GM06990 (cell line): Measurements from ENCODE around the gene KCNB1.

Experiments used
- DNase-seq: peaks from one replicate; pipeline ENCODE4 v3.0.0-alpha.2; 2011; ENCODE audit not compliant: insufficient read length; ENCODE audit errors: extremely low read depth
- H3K27me3 ChIP-seq: replicated peaks from 2 replicates; pipeline ENCODE4 v1.6.0; 2011; ENCODE audit warnings: low read length; ENCODE audit not compliant: control insufficient read depth, insufficient read depth
- H3K36me3 ChIP-seq: 2 replicates; pipeline ENCODE4 v1.5.1; 2011; ENCODE audit warnings: low read length; ENCODE audit not compliant: control insufficient read depth, insufficient read depth
- H3K4me3 ChIP-seq: replicated peaks from 2 replicates; pipeline ENCODE4 v1.5.1; 2011; ENCODE audit warnings: low read depth, mild to moderate bottlenecking, control low read depth, low read length
- CTCF ChIP-seq: IDR thresholded peaks from 2 replicates; pipeline ENCODE4 v1.5.1; 2011; ENCODE audit warnings: low read length, control low read depth, mild to moderate bottlenecking, inconsistent platforms; ENCODE audit not compliant: insufficient read depth, poor library complexity, severe bottlenecking

KCNB1 gene

GRCh38 chr20:49446808-49447207 lies 35.7 kb downstream of the KCNB1 start:
- H3K4me3 ChIP-seq: no peak overlapping the region
- no peak for TF ChIP-seq CTCF
- no peaks in the 10 kb centered on the region for H3K36me3 ChIP-seq
- DNase-seq: no peak
- no peaks in the 10 kb centered on the region; the same call in 1 of the 2 replicates for H3K27me3 ChIP-seq

- no peak for DNase-seq
- Histone ChIP-seq H3K27me3 (no peaks in the 10 kb centered on the region), H3K4me3 (no peak overlapping the region), H3K36me3 (no peaks in the 10 kb centered on the region)
- TF ChIP-seq CTCF: no peak
Observed at GRCh38 chr20:49446080-49446479, 36.4 kb downstream of the KCNB1 start.

GRCh38 chr20:49445176-49445575 lies 37.3 kb downstream of the KCNB1 start:
- Histone ChIP-seq H3K27me3 (no peaks in the 10 kb centered on the region), H3K4me3 (no peak overlapping the region), H3K36me3 (no peaks in the 10 kb centered on the region)
- DNase-seq: no peak
- no peak for TF ChIP-seq CTCF

- DNase-seq: no peak
- no peaks in the 10 kb centered on the region; the same call in 1 of the 2 replicates for H3K27me3 ChIP-seq
- no peaks in the 10 kb centered on the region for H3K36me3 ChIP-seq
- H3K4me3 ChIP-seq: no peak overlapping the region
- TF ChIP-seq CTCF: no peak
Observed at GRCh38 chr20:49444553-49444990, 37.9 kb downstream of the KCNB1 start.

- H3K27me3 ChIP-seq: no peaks in the 10 kb centered on the region; the same call in none of the 2 replicates
- H3K36me3 ChIP-seq: no peaks in the 10 kb centered on the region
- DNase-seq: no peak
- no peak overlapping the region for H3K4me3 ChIP-seq
- TF ChIP-seq CTCF: no peak
Observed at GRCh38 chr20:49437057-49437456, 45.4 kb downstream of the KCNB1 start.

GRCh38 chr20:49435639-49436038 lies 46.8 kb downstream of the KCNB1 start:
- no peaks in the 10 kb centered on the region; the same call in none of the 2 replicates for H3K27me3 ChIP-seq
- no peak for DNase-seq

More at GRCh38 chr20:49435639-49436038, 46.8 kb downstream of the KCNB1 start:
- Histone ChIP-seq H3K36me3 (no peaks in the 10 kb centered on the region), H3K4me3 (no peak overlapping the region)
- no peak for TF ChIP-seq CTCF
